Measurements from ENCODE around the gene TRAPPC3.

TRAPPC3 gene

DNA sequence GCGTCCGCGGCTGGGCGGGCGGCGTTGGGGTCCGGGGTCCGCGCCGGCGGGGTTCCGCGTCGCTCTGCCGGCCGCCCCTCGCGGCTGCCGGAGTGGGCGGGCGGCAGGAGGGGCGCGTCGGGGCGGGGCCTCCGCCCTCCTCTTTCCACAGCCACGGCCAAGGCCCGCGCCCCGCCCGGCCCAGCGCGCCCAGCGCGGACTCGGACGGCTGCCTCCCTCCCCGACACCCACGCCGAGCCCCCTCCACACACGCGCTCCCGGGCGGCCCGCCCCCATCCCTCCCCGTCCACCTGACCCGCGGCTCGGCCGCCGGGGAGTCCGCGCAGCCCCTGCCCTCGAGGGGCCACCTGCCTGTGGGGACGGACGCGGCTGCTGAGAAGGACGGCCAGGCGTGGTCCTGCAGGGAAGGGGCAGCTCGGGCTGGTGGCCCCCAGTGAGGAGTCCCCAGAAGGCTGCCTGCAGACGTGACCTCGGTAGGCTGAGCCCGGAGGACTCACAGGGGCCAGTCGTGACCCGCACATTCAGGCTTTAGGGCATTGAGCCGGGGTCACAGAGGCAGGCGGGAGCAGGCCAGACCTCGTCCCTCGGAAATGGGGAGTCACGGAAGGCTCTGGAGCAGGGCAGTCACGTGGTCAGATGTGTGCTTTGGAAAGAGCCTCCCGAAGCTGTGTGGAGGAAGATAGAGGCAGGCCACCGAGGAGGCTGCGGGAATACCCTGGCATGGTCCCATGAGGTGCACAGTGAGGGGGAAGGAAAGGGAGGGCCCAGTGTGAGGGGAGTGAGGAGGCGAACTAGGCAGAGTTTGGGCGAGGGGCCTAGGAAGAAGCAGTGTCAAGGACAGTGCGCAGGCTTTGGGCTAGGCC is 23.9 kb downstream of the TRAPPC3 start, which contains the start of gene COL8A2:
Gene COL8A2, minus strand, starts transcription at position 94 of the 863 bp plus-strand sequence. CDS start 24,980 bp downstream, outside the sequence.
- DNase-seq = no peak

DNA sequence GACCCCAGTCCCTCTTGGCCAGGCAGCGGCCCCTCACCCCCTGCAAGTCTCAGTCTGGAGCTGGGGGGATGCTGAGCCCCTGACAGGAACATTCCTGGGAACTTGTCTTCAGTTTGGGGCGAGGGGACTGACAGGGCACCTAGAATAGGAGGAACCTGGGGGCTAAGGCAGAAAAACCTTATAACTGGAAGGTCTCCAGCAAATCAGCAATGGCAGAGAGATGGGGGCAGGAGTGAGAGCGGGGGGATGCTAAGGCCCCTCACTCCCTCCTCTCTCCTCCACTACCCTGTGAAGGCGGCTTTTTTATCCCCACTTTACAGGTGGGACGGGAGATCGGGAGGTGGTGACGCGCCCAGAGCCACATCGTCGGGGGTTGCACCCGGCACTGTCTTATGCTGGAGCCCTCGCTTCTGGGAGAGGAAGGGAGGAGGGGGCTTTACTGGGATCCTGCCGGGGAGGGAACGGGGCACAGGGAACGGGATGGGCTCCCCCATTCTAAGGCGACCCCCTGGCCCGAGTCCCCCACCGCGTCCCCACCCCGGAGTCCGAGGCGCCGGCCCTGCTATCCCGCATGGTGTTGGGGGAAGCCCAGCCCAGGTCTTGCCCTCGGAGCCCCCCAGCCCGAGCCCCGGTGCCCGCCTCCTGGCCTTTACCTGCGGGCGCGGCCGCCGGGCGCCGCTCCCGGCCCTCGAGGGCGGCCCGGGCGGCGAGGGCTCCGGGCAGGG is 24.7 kb downstream of the TRAPPC3 start:
- no peak for DNase-seq

DNA sequence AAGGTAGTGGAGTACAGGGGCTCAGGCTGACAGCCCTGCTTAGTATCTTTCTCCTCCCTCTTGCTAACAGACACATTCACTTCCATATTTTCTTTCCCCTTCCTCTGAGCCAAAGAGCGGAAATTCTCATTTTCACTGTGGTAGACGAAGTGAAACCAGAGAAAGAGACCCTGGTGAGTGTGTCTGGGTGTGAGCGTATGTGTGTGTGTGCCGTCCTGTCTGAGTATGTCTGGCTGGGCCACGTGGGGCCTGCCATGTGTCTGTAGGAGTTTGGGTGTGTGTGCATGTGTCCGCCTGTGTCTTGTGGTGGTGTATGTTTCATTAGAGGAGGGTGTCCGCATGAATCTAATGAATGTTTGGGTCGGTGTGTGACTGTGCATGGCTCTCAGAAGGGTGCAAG is 25.9 kb downstream of the TRAPPC3 start:
- no peak for DNase-seq

DNA sequence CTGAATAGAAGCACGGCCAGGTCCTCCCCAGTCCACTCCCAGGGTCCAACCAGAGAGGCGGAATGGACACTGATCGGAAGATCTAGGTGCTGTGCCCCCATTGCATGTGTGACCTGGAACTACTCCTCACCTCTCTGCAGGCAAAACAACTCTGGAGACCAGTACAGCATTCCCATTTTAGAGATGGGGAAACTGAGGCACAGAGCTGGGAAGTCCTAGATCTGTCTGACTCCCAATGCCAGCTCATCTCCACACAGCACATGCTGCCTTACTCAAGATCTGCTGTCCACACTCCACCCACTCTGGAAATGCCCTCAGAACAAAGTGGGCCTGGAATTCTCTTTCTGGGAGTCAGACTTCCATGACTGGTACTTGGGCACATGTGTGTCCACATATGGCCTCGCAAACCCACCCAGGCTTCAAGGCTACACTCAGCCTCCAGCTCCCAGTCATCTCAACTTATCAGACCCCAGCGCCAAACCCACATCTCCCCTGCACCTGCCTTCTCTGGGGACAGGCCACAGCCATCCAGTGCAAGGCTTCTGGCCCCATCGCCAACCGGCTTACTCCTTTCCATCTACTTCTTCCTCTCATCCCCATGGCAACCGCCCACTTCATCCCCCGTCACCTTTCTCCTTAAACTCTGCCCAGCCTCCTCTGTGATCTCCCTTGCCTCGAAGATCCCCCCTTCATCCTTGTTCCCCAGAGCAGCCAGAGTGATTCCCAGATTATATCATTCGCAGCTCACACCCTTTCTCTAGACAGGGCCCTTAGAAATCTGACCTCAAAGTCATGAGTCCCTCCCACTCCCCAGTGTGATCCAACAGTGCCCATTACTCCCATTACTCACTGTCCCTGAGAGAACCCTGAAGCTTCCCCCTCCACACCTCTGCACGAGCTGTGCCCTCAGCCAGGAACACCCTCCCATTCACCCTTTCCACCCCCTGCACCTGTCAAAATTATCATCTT is 26.9 kb downstream of the TRAPPC3 start:
- DNase-seq = no peak

- no peak for DNase-seq
These were observed 29.8 kb downstream of the TRAPPC3 start for GRCh38 chr1:36119456-36119855.

GRCh38 chr1:36118447-36119204 is 30.7 kb downstream of the TRAPPC3 start:
- no peak for DNase-seq

DNA sequence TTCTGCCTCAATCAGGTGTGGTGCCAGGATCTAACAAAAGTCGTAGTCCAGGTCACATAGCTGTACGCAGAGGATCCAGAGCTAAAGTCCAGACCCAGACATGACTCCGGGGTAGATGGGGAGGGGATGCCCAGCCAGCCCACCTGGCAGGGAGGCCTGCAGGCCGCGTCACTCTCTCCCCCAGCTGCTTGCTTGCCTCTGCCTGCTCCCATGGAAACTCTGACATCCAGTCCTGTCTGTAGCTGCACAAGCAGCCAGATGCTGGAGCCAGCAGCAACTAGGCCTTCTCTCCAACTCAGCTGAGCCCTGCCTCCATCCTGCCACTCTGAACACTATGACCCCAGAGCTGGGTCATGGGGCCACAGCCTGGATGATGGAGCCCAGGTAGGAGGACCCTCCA is 32.4 kb downstream of the TRAPPC3 start:
- no peak for DNase-seq

- no peak for DNase-seq
These were observed 33.4 kb downstream of the TRAPPC3 start for GRCh38 chr1:36115931-36116330.

GRCh38 chr1:36115200-36115669 is 34.1 kb downstream of the TRAPPC3 start:
- DNase-seq = no peak

DNA sequence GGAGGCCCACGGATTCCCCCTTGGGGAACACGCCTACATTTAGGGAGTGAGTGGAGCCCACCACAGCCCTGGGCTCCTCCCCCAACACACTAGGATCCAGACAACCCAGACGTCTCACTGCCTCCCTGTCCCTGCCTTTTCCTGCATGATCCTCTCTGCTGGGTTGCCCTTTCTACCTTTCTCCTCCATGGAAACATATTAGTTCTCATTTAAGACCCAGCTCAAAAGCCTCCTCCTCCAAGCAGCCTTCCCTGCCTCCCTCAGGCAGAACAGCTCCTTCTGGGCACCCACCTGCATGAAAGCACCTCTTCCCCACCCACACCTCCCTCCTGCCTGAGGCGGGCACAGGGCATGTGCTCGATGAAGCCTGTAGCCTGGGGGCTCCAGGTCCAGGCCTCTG is 34.9 kb downstream of the TRAPPC3 start:
- no peak for DNase-seq

GRCh38 chr1:36112823-36113222 is 36.5 kb downstream of the TRAPPC3 start:
- no peak for DNase-seq

DNA sequence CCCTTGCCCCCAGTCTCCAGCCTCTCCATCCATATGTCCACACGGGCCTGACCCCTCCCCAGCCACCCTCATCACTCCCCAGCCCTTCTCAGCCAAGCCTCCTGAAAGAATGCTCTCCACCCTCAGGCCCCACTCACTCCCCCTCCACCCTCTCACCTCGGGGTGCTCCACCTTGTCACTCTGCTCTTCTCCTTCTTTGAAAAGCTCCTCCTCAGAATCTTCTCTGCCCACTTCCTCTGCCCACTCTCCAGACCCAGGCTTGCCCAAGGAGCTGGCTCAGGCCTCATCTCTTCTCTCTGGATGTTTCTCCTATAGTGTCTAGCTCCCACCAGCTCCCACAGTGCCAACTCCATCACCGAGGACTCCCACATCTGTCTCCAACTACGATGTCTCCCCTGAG is 38.1 kb downstream of the TRAPPC3 start:
- DNase-seq = no peak

GRCh38 chr1:36109041-36109679 is 40.1 kb downstream of the TRAPPC3 start:
- no peak for DNase-seq

- no peak for DNase-seq
These were observed 41.0 kb downstream of the TRAPPC3 start for GRCh38 chr1:36108314-36108713.

DNA sequence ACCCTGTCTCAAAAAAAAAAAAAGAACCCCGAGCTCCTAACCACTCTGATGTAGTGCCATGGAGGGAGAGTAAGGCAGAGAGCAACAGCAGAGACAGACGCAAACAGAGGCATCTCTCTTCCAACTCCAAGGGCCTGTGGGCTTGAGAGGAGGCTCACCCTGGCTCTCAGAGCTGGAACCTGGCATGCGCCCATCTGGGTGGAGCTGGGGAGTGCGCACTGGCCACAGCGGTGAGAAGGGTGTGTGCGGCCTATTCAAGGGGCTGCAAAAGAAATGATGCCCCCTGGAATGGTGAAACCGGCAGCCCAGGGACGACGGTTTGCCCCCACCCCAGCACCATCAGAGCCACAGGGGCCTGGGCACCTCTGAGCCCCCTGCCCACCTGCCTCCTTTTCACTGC is 41.9 kb downstream of the TRAPPC3 start:
- no peak for DNase-seq

DNA sequence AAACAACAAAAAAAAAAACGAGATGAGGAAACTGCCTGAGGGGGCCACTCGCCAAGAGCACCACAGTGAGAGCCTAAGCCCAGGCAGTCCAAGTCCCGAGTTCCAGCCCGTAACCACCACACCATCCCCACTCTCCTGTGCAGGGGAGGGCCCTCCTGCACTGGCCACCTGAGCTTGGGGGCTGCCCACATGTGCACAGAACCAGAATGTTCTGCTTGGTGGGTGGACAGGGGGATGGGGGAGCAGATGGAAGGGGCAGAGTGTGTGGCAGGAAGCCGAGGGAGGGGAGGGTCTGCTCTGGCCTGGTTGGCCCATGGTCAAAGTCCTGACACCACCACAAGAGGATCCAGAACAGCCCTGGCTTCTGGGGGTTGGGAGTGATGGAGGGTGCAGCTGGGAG is 43.0 kb downstream of the TRAPPC3 start:
- no peak for DNase-seq

GRCh38 chr1:36101546-36101945 is 47.7 kb downstream of the TRAPPC3 start:
- DNase-seq = no peak

GRCh38 chr1:36100376-36100775 is 48.9 kb downstream of the TRAPPC3 start:
- DNase-seq = no peak

GRCh38 chr1:36099681-36100341 is 49.5 kb downstream of the TRAPPC3 start:
- peak; percentile 71 to 78 for DNase-seq

- DNase-seq = no peak
These were observed 50.5 kb downstream of the TRAPPC3 start for GRCh38 chr1:36098650-36099365.
